ENCODE measurements around the gene PTPRO.

PTPRO gene

GRCh38 chr12:15417691-15418090, 95.4 kb downstream of the PTPRO start:
- H3K4me3 ChIP-seq (ENCODE audit: insufficient read depth, low read length, poor library complexity, severe bottlenecking) = no peak overlapping the region

GRCh38 chr12:15423629-15424028, 101.3 kb downstream of the PTPRO start:
- Histone ChIP-seq H3K79me2 (ENCODE audit: insufficient read depth, low read length) (no peaks in the 10 kb centered on the region), H3K9me2 (replicated peaks; ENCODE audit: insufficient read depth, low read length) (no peaks in the 10 kb centered on the region), H3F3A (ENCODE audit: insufficient read depth) (no peaks in the 10 kb centered on the region), H3K27ac (ENCODE audit: low read depth, low read length) (no peak overlapping the region), H3K36me3 (ENCODE audit: low read length) (no peaks in the 10 kb centered on the region), H3K9ac (ENCODE audit: low read length) (no peak overlapping the region), H3K4me3 (ENCODE audit: insufficient read depth, low read length, poor library complexity, severe bottlenecking) (no peak overlapping the region), H4K20me1 (ENCODE audit: low read depth, low read length) (no peaks in the 10 kb centered on the region), H2AFZ (ENCODE audit: low read depth, low read length, severe bottlenecking) (no peak overlapping the region), H3K4me2 (ENCODE audit: low read depth, low read length, poor library complexity, severe bottlenecking) (no peak overlapping the region), H3K27me3 (ENCODE audit: low read length) (no peaks in the 10 kb centered on the region), H3K9me3 (ENCODE audit: insufficient read depth, low read length) (no peaks in the 10 kb centered on the region)
- no peak for TF ChIP-seq CTCF (IDR thresholded peaks at IDR 0.05; ENCODE audit: insufficient read depth, low read length, poor library complexity, severe bottlenecking)
- no peak for TF ChIP-seq EZH2phosphoT487 (conservative IDR thresholded peaks at IDR 0.05; ENCODE audit: low read length)

More at GRCh38 chr12:15417691-15418090, 95.4 kb downstream of the PTPRO start:
- Histone ChIP-seq H3K9ac (ENCODE audit: low read length) (no peak overlapping the region), H3K27me3 (ENCODE audit: low read length) (no peaks in the 10 kb centered on the region), H2AFZ (ENCODE audit: low read depth, low read length, severe bottlenecking) (no peak overlapping the region), H3F3A (ENCODE audit: insufficient read depth) (no peaks in the 10 kb centered on the region), H3K36me3 (ENCODE audit: low read length) (no peaks in the 10 kb centered on the region), H4K20me1 (ENCODE audit: low read depth, low read length) (no peaks in the 10 kb centered on the region), H3K4me2 (ENCODE audit: low read depth, low read length, poor library complexity, severe bottlenecking) (no peak overlapping the region), H3K9me2 (replicated peaks; ENCODE audit: insufficient read depth, low read length) (no peaks in the 10 kb centered on the region), H3K9me3 (ENCODE audit: insufficient read depth, low read length) (no peaks in the 10 kb centered on the region), H3K27ac (ENCODE audit: low read depth, low read length) (no peak overlapping the region), H3K79me2 (ENCODE audit: insufficient read depth, low read length) (no peaks in the 10 kb centered on the region)
- TF ChIP-seq CTCF (IDR thresholded peaks at IDR 0.05; ENCODE audit: insufficient read depth, low read length, poor library complexity, severe bottlenecking) = no peak
- TF ChIP-seq EZH2phosphoT487 (conservative IDR thresholded peaks at IDR 0.05; ENCODE audit: low read length) = no peak

GRCh38 chr12:15427913-15428312, 105.6 kb downstream of the PTPRO start:
- Histone ChIP-seq H3F3A (ENCODE audit: insufficient read depth) (no peaks in the 10 kb centered on the region), H3K9me2 (replicated peaks; ENCODE audit: insufficient read depth, low read length) (no peaks in the 10 kb centered on the region), H3K9me3 (ENCODE audit: insufficient read depth, low read length) (no peaks in the 10 kb centered on the region), H3K4me2 (ENCODE audit: low read depth, low read length, poor library complexity, severe bottlenecking) (no peak overlapping the region), H3K9ac (ENCODE audit: low read length) (no peak overlapping the region), H3K36me3 (ENCODE audit: low read length) (no peaks in the 10 kb centered on the region), H3K27me3 (ENCODE audit: low read length) (no peaks in the 10 kb centered on the region), H2AFZ (ENCODE audit: low read depth, low read length, severe bottlenecking) (no peak overlapping the region), H3K27ac (ENCODE audit: low read depth, low read length) (no peak overlapping the region), H3K79me2 (ENCODE audit: insufficient read depth, low read length) (no peaks in the 10 kb centered on the region), H4K20me1 (ENCODE audit: low read depth, low read length) (no peaks in the 10 kb centered on the region), H3K4me3 (ENCODE audit: insufficient read depth, low read length, poor library complexity, severe bottlenecking) (no peak overlapping the region)
- TF ChIP-seq EZH2phosphoT487 (conservative IDR thresholded peaks at IDR 0.05; ENCODE audit: low read length) = no peak
- TF ChIP-seq CTCF (IDR thresholded peaks at IDR 0.05; ENCODE audit: insufficient read depth, low read length, poor library complexity, severe bottlenecking) = no peak
